ENCODE results near the gene MTREX. TPM values are rescaled to one million over a fixed set of nuclear protein-coding genes. Genes with fewer than 3 reads are reported as not detected.

MTREX gene
- total and polyA plus RNA-seq, 12 donors = 22.8 to 87.5 (median 58.9) TPM

DNA sequence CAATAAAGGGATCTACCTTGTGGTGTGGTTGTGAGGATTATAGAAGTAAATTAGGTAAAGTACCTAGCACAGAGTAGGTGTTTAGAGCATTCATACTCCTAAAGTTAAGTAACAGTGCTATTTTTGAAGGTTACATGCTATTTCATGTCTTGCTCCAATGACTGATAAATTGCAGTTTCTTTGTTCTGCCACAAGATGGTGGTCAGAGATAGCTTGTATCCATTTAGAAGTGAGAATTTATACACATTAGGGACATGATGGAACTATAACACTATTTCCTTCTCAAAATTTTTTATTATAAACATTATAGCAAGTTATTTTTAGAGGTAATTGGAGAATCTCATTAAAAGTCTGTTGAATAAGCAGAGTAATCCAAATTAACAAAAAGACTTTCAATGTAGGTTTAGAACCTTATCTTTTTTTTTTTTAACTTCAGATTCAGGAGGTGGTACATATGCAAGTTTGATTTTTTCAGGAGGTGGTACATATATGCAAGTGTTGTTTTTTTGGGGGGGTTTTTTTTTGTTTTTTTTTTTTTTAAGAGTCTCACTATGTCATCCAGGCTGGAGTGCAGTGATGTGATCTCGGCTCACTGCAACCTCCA, 17.1 kb downstream of the MTREX start:
- Histone ChIP-seq H3K4me3 (no peak overlapping the region), H3K27ac (no peak overlapping the region), H3K27me3 (no peaks in the 10 kb centered on the region), H3K36me3 (replicated peaks in 1 of 2) (peaks cover 0 to 3% of the 10 kb centered on the region in 2 donors), H3K4me1 (replicated peaks in 1 of 2) (peaks cover 0 to 26% of the 10 kb centered on the region in 2 donors), H3K9me3 (replicated peaks in 1 of 3) (no peaks in the 10 kb centered on the region)
- TF ChIP-seq, protein P1, sequence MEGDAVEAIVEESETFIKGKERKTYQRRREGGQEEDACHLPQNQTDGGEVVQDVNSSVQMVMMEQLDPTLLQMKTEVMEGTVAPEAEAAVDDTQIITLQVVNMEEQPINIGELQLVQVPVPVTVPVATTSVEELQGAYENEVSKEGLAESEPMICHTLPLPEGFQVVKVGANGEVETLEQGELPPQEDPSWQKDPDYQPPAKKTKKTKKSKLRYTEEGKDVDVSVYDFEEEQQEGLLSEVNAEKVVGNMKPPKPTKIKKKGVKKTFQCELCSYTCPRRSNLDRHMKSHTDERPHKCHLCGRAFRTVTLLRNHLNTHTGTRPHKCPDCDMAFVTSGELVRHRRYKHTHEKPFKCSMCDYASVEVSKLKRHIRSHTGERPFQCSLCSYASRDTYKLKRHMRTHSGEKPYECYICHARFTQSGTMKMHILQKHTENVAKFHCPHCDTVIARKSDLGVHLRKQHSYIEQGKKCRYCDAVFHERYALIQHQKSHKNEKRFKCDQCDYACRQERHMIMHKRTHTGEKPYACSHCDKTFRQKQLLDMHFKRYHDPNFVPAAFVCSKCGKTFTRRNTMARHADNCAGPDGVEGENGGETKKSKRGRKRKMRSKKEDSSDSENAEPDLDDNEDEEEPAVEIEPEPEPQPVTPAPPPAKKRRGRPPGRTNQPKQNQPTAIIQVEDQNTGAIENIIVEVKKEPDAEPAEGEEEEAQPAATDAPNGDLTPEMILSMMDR (IDR thresholded peaks at IDR 0.05) = peak; percentile 38 to 77 (median 68)
- TF ChIP-seq POLR2A (IDR thresholded peaks at IDR 0.05) = no peak
- intact Hi-C loops (cut with DNase I) = no loop called here
- no peak for DNase-seq
- WGBS, 4 donors = 95 to 100% (median 98%) methylated on average over 1 of the region's 1 CpG

GRCh38 chr5:55325621-55326020, 17.8 kb downstream of the MTREX start:
- Histone ChIP-seq H3K4me1 (replicated peaks in 1 of 2) (peaks cover 0 to 27% of the 10 kb centered on the region in 2 donors), H3K9me3 (replicated peaks in 1 of 3) (no peaks in the 10 kb centered on the region), H3K4me3 (no peak overlapping the region), H3K27ac (no peak overlapping the region), H3K36me3 (replicated peaks in 1 of 2) (peaks cover 0 to 7% of the 10 kb centered on the region in 2 donors), H3K27me3 (no peaks in the 10 kb centered on the region)
- DNase-seq = no peak
- TF ChIP-seq, protein P1 (IDR thresholded peaks at IDR 0.05) = no peak
- TF ChIP-seq POLR2A (IDR thresholded peaks at IDR 0.05) = no peak
- intact Hi-C loops (cut with DNase I) = no loop called here
- WGBS, 4 donors = 92 to 98% (median 95%) methylated on average over 5 of the region's 5 CpGs

GRCh38 chr5:55327281-55327680, 19.5 kb downstream of the MTREX start:
- intact Hi-C loops (cut with DNase I) = no loop called here
- no peak for DNase-seq
- H3K36me3 ChIP-seq (replicated peaks in 1 of 2) = peaks cover 0 to 7% of the 10 kb centered on the region in 2 donors

GRCh38 chr5:55331321-55331720, 23.5 kb downstream of the MTREX start:
- Histone ChIP-seq H3K4me3 (no peak overlapping the region), H3K4me1 (replicated peaks in 1 of 2) (peaks cover 0 to 32% of the 10 kb centered on the region in 2 donors), H3K27ac (peak overlapping the region in 1 of 5 donors; percentile 36), H3K27me3 (no peaks in the 10 kb centered on the region), H3K9me3 (replicated peaks in 1 of 3) (no peaks in the 10 kb centered on the region), H3K36me3 (replicated peaks in 1 of 2) (peaks cover 0 to 7% of the 10 kb centered on the region in 2 donors)
- 82 to 83% (median 82%) methylated on average over 3 of the region's 3 CpGs for WGBS, 4 donors
- DNase-seq = no peak
- intact Hi-C loops (cut with DNase I) = loop anchor here in 1 of 2 donors (10.0 kb wide), 1 partner anchor 363 kb away; no protein-coding TSS in a partner anchor
- no peak for TF ChIP-seq POLR2A (IDR thresholded peaks at IDR 0.05)
- TF ChIP-seq, protein P1 (IDR thresholded peaks at IDR 0.05) = no peak

More at GRCh38 chr5:55327281-55327680, 19.5 kb downstream of the MTREX start:
- Histone ChIP-seq H3K4me3 (no peak overlapping the region), H3K27ac (no peak overlapping the region), H3K27me3 (no peaks in the 10 kb centered on the region), H3K9me3 (replicated peaks in 1 of 3) (no peaks in the 10 kb centered on the region), H3K4me1 (replicated peaks in 1 of 2) (peaks cover 0 to 25% of the 10 kb centered on the region in 2 donors)
- TF ChIP-seq POLR2A (IDR thresholded peaks at IDR 0.05) = no peak
- WGBS, 4 donors = 36 to 44% (median 39%) methylated on average over 2 of the region's 2 CpGs

DNA sequence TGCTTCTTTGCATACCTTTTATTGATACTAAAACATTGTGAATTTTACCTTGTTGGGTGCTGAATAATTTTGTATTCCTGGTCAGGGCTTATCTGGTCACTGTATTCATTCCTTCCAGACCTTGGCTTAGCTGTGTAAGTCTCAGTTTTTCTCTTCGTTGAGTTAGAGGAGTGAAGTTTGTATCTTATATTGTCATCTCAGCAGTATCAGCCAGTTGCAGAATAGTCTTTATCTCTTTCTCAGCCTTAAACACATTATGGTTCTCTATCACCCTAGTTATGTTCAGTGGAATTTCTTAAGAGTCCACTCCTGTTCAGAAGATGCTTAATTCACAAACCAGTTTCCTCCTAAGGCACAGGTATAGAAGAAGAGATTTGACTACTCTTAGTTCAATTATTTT, 25.2 kb downstream of the MTREX start:
- DNase-seq = no peak
- Histone ChIP-seq H3K27me3 (no peaks in the 10 kb centered on the region), H3K4me3 (no peak overlapping the region), H3K36me3 (replicated peaks in 1 of 2) (peaks cover 0 to 7% of the 10 kb centered on the region in 2 donors), H3K9me3 (replicated peaks in 1 of 3) (no peaks in the 10 kb centered on the region), H3K27ac (no peak overlapping the region), H3K4me1 (replicated peaks in 1 of 2) (peaks cover 0 to 29% of the 10 kb centered on the region in 2 donors)
- TF ChIP-seq, protein P1 (IDR thresholded peaks at IDR 0.05) = no peak
- TF ChIP-seq POLR2A (IDR thresholded peaks at IDR 0.05) = no peak
- 30 to 60% (median 58%) methylated on average over 1 of the region's 1 CpG for WGBS, 4 donors
- intact Hi-C loops (cut with DNase I) = loop anchor here in 1 of 2 donors (10.0 kb wide), 1 partner anchor 362 kb away; no protein-coding TSS in a partner anchor

All from adrenal gland (tissue), 12 donors.